Uterine smooth muscle cell (primary cell): Measurements from ENCODE around the gene MEX3A. TPM values are rescaled to one million over a fixed set of nuclear protein-coding genes. Genes with fewer than 3 reads are reported as not detected.

Experiments used
- total RNA-seq: library from RNA; depleted of rRNA; stranded (reverse); fragments of >200 nt; gene quantifications from 2 replicates; pipeline ENCODE4 v1.2.3, GENCODE V29; 2014

The MEX3A gene
- 0.89 and 1.7 TPM in 2 replicates for total RNA-seq

GRCh38 chr1:156082309-156083091, at the start of gene MEX3A:
Gene MEX3A, minus strand, starts transcription at chr1:156082465. Its CDS starts 467 bp downstream, at chr1:156081998.

GRCh38 chr1:156114101-156114918, 32.0 kb upstream of the MEX3A start, which contains the start of gene LMNA:
Gene LMNA, plus strand, starts transcription at chr1:156114711. Its CDS starts 208 bp downstream, at chr1:156114919.

GRCh38 chr1:156060937-156061636, 21.2 kb downstream of the MEX3A start, which contains the start of gene RAB25:
Gene RAB25, plus strand, starts transcription at chr1:156061160. Its CDS starts 241 bp downstream, at chr1:156061401.

GRCh38 chr1:156054500-156055280, 27.6 kb downstream of the MEX3A start, which contains the start of gene LAMTOR2:
Gene LAMTOR2, plus strand, starts transcription at chr1:156054782. Its CDS starts 108 bp downstream, at chr1:156054890.

GRCh38 chr1:156053768-156054499, 28.3 kb downstream of the MEX3A start, which contains the start of gene UBQLN4:
Gene UBQLN4, minus strand, starts transcription at chr1:156053798. Its CDS starts 97 bp downstream, at chr1:156053701.

Other genes with a start within 250 kb of the MEX3A start
- gene GON4L, start 225.3 kb downstream of the MEX3A start, total RNA-seq: 33.2 and 33.8 TPM in 2 replicates
- 40.4 and 46.0 TPM in 2 replicates for gene SYT11, start 222.9 kb downstream of the MEX3A start, total RNA-seq
- gene RIT1, start 171.1 kb downstream of the MEX3A start, total RNA-seq: 40.2 and 53.9 TPM in 2 replicates
- 35.7 and 36.5 TPM in 2 replicates for gene KHDC4, start 148.1 kb downstream of the MEX3A start, total RNA-seq
- 0.11 and 0.12 TPM in 2 replicates for gene RXFP4, start 140.8 kb downstream of the MEX3A start, total RNA-seq
- gene ARHGEF2, start 103.9 kb downstream of the MEX3A start, total RNA-seq: 183 and 207 TPM in 2 replicates
- gene SSR2, start 61.5 kb downstream of the MEX3A start, total RNA-seq: 628 and 681 TPM in 2 replicates
- 12.8 and 14.7 TPM in 2 replicates for gene UBQLN4, start 28.7 kb downstream of the MEX3A start, total RNA-seq
- 35.0 and 40.1 TPM in 2 replicates for gene LAMTOR2, start 27.7 kb downstream of the MEX3A start, total RNA-seq
- gene RAB25, start 21.3 kb downstream of the MEX3A start, total RNA-seq: not detected in 2 replicates
- gene LMNA, start 32.2 kb upstream of the MEX3A start, total RNA-seq: 1,149 and 1,765 TPM in 2 replicates
- gene SEMA4A, start 71.1 kb upstream of the MEX3A start, total RNA-seq: 0.66 and 1.2 TPM in 2 replicates
- gene SLC25A44, start 111.6 kb upstream of the MEX3A start, total RNA-seq: 7.6 and 11.2 TPM in 2 replicates
- gene PMF1, start 130.5 kb upstream of the MEX3A start, total RNA-seq: 28.9 and 45.6 TPM in 2 replicates
- 0.11 TPM in 1 of 2 replicates, not detected in the other for gene BGLAP, start 159.7 kb upstream of the MEX3A start, total RNA-seq
- gene PAQR6, start 165.6 kb upstream of the MEX3A start, total RNA-seq: 0.22 and 0.37 TPM in 2 replicates
- 54.8 and 59.2 TPM in 2 replicates for gene SMG5, start 200.4 kb upstream of the MEX3A start, total RNA-seq
- gene TMEM79, start 201.9 kb upstream of the MEX3A start, total RNA-seq: 1.3 and 2.5 TPM in 2 replicates
- gene GLMP, start 213.2 kb upstream of the MEX3A start, total RNA-seq: 38.3 and 69.4 TPM in 2 replicates
- gene VHLL, start 216.8 kb upstream of the MEX3A start, total RNA-seq: not detected in 2 replicates